Activated CD8-positive, alpha-beta memory T cell treated with anti-CD3 and anti-CD28 coated beads, Interleukin-2, amount 50 U/mL, for 24 hours (primary cell): ENCODE results near the gene CPED1.
"Not testable (repeated sequence)": the region's sequence is repeated elsewhere in the genome, so short reads cannot be mapped to it uniquely, and the experiment has no call there.

Experiments used
- DNase-seq: peaks from one replicate; pipeline ENCODE4 v3.0.0-alpha.2; 2020; ENCODE audit errors: extremely low read depth

CPED1 gene

GRCh38 chr7:121280656-121281055 is 292.1 kb downstream of the CPED1 start:
- DNase-seq = no peak

DNA sequence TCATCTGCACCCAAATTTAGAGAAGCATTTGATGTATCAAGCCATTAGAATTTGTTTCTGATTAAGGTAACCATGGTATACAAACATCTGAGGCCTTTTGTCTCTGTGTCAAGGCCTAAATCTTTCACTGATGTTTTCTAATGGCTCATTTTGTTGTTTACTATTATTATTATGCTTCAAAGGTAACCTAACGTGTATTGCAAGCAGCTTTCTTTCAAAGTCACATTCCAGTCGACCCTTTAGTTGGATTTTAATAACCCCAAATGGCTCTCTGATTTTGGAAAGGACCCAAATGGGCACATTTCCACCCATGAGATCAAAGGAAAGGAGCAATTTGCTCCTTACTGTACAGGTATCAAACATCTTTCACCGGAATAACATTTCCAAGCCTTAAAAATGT is 293.6 kb downstream of the CPED1 start:
- DNase-seq = no peak

GRCh38 chr7:121285066-121285667 is 296.7 kb downstream of the CPED1 start:
- DNase-seq = no peak

GRCh38 chr7:121286186-121286585 is 297.7 kb downstream of the CPED1 start:
- no peak for DNase-seq

GRCh38 chr7:121286742-121287734 is 298.5 kb downstream of the CPED1 start:
- no peak for DNase-seq

DNA sequence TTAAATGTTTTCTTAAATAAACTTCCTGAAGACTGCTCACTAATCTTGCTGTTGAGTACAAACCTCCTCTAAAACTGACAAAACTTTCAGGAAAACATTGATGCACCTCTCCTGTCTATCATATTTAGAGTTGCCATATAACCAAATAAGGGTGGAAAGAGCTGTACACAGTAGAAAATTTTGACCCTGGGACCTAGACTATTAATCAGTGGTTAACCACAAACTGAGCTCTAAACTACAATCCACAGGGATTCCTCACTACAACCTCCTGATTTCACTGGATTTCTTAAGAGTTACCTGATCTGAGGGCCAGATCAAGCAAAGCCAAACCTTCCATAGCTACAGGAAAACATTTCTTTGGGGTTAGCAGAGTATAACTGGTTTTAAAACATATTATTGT is 300.4 kb downstream of the CPED1 start:
- DNase-seq = no peak

GRCh38 chr7:121289930-121290329 is 301.4 kb downstream of the CPED1 start:
- DNase-seq = not testable (repeated sequence)

GRCh38 chr7:121294448-121294992 is 306.0 kb downstream of the CPED1 start:
- DNase-seq = no peak

DNA sequence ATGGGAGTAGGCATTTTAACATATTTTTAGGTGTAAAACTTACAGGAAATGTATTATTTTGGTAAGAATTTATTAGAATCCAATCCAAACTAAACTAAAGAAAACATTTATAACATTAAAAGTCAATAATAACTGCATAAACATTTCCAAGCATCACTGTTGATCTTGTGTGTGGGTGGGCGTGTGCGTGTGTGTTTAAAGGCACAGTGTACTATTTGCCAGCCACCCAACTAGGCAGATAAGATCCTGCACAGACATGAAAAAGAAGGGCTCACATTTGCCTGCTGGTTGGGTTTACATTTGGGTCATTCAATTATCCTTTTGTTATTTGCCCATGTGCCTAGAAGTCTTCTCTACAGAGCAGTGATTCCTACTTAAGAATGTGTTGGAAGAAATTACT is 309.3 kb downstream of the CPED1 start:
- no peak for DNase-seq

GRCh38 chr7:121298831-121299239 is 310.3 kb downstream of the CPED1 start:
- no peak for DNase-seq

DNA sequence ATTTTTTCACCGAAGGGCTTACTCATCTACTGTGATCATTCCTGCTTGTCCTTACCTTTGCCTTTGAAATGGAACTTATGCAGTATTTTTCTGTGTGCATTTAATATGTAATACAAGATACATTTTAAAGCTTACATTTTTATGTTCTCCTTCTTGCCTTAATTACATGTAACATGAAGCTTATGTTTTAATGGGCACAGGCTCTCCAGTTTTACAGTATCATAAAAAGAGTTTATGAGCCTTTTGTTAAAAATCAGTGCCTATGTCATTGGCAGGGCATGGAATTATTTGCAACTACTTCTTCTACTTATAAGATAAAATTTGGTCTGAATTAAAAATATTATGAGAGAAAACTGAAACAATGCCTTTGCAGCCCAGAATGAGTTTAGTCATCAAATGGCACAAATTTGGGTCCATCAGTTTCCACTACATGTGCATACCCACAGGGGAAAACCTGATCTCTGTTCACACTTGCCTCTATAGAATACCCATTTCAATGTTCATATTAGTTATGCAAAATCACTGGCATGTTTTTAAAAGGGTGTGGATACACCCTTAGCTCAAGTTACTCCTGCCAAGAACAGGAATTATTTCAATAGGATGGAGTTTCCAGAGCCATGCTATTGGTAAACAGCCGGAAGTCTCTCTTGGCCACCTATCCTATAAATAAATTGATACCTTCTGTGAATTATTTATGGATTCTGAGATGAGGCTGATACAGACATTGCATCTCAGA is 312.3 kb downstream of the CPED1 start:
- no peak for DNase-seq

DNA sequence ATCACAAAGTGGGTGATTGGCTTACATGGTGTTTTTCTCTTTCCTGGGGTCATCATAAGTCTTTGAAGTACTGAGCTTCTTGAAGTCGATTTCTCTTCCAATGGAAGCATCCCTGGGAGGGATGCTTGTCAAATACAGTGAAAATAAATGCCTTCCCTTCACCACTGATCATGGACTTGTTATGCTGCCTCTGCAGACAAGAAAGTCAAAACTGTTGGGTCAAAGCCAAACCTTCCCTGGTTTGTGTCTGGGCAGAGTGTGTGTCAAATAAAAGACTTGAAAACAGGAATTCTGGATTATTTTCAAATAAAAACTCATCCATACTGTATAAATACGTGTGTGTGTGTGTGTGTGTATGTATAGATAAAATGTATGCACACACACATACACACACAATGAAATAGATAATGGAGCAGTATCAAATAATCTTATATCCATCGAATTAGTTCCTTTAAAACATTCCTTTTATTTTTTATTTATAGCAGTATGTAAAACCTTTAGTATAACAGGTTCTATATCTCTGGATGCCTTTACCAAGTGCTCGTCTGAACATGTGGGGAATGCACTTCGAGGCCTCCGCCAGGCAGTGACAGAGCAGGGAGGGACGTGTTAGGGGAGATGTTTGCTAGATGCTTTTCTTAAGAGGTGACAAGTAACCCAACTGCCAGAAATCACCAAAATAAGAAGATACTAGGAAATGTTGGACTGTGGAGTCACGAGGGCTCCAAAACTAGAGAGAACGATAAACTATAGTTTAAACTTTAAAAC is 313.1 kb downstream of the CPED1 start:
- no peak for DNase-seq

GRCh38 chr7:121302214-121302745 is 313.8 kb downstream of the CPED1 start:
- DNase-seq = no peak

GRCh38 chr7:121303422-121304101 is 315.1 kb downstream of the CPED1 start:
- no peak for DNase-seq

DNA sequence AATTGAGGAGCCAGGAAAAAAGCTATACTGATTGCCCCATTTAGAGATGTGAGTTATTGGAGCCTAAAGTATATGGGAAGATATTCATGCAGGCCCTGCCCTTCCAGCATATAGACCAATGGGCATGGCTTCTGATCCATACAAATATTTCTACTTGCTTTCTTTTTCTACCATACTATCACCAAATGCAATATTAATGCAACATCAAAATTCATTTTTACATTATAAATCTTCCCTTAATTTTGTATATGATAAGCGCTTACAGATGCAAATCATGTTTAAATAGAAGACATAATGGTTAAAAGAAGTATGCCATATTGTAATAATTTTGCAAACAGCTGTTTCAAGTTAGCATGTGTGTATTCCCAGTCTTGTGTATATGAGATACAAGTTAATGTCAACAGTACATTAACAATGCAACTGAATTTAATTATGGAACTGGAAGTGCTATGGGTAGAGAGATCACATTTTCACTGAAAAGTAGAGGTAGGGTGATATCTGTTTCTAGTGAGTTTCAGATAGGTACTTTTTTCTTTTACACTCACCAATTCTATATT is 315.7 kb downstream of the CPED1 start:
- DNase-seq = no peak

DNA sequence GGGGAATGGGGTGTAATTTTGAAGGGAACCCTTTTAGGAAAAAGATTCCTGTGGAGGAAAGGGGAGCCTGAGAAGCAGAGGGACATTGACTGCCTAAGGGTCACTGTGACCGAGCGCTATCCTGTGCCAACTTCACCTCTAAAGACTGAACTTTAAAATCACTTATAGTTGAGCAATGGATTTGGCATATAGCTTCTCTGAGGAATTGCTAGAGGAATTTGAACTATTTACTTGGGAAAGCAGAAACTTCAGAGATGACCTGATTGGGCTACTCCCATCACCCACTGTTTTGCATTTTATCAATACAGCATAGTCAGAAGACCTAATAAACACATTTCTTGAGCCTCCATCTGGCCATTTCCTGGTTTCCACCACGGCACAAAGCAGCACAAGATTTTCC is 316.6 kb downstream of the CPED1 start:
- DNase-seq = no peak

GRCh38 chr7:121306565-121306964 is 318.1 kb downstream of the CPED1 start:
- no peak for DNase-seq

DNA sequence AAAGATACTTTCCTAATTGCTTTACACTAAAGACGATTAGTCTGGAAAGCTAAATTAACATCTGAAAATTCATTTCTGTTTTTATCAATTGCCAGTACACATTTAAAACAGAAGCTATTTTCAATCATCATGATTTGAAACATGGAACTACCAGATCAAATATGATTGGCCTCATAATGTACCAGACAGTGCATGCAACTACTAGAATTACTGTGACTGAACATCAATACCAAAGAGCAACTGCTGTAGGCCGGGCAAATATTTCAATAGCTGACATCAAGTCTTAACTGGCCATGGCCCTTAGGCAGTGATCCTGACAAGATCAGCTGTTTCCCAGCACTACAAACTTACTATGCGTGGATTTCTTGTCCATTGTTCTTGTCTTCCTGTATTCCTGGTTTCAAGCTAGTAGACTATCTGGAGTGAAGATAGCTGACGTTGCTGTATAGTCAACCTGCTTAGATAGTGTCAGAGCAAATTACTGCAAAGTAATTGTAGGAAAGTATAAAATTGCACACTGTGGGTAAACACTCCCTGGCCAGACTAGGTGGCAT is 318.6 kb downstream of the CPED1 start:
- DNase-seq = no peak

- no peak for DNase-seq
Measured at GRCh38 chr7:121313220-121313792, 324.8 kb downstream of the CPED1 start.
